MCF 10A (cell line): Measurements from ENCODE around the gene PDE1A. TPM values are rescaled to one million over a fixed set of nuclear protein-coding genes. Genes with fewer than 3 reads are reported as not detected.

Source experiments
- BruUV-seq: library from RNA; stranded (reverse); fragments of 400-500 nt; replicated peaks from 2 replicates; lab custom pipeline; 2021; lab: Mats Ljungman, UMichigan
- CTCF ChIA-PET: fragments of 300-600 bp; sonication (Branson Sonifier 250); formaldehyde crosslinking; extraction: SDS; loops from one replicate; lab custom pipeline; 2021; ENCODE audit warnings: antibody characterized with exemption, inconsistent platforms; lab: Yijun Ruan, JAX
- POLR2A ChIA-PET: fragments of 300-600, 350-650 bp; sonication (Branson Sonifier 250); formaldehyde crosslinking; extraction: SDS; loops from one replicate; lab custom pipeline; 2020; ENCODE audit warnings: antibody characterized with exemption, inconsistent platforms; lab: Yijun Ruan, JAX
- DNase-seq: peaks from one replicate; pipeline ENCODE4 v3.0.0-alpha.2; 2018; ENCODE audit not compliant: unreplicated experiment
- H3K27ac Mint-ChIP-seq: one replicate; pipeline ENCODE4 v1.8.0; 2022; ENCODE audit warnings: mild to moderate bottlenecking, low read depth, mixed read lengths; ENCODE audit not compliant: unreplicated experiment
- H3K27me3 Mint-ChIP-seq: one replicate; pipeline ENCODE4 v1.8.0; 2022; ENCODE audit warnings: mixed read lengths; ENCODE audit not compliant: insufficient read depth, unreplicated experiment
- H3K36me3 Mint-ChIP-seq: one replicate; pipeline ENCODE4 v1.8.0; 2022; ENCODE audit warnings: mild to moderate bottlenecking, moderate library complexity, mixed read lengths; ENCODE audit not compliant: insufficient read depth, unreplicated experiment
- H3K4me1 Mint-ChIP-seq: one replicate; pipeline ENCODE4 v1.8.0; 2022; ENCODE audit warnings: mixed read lengths; ENCODE audit not compliant: insufficient read depth, unreplicated experiment
- H3K4me3 Mint-ChIP-seq: one replicate; pipeline ENCODE4 v1.8.0; 2022; ENCODE audit warnings: mild to moderate bottlenecking, moderate library complexity, mixed read lengths; ENCODE audit not compliant: unreplicated experiment
- H3K9me3 Mint-ChIP-seq: one replicate; pipeline ENCODE4 v1.8.0; 2022; ENCODE audit warnings: mixed read lengths; ENCODE audit not compliant: unreplicated experiment
- intact Hi-C: fragments of 100-400 bp; cut with micrococcal nuclease; formaldehyde crosslinking; loops from 2 replicates; pipeline ENCODE4 v1.14.1; 2022
- total RNA-seq: library from RNA; stranded (reverse); gene quantifications from 2 replicates; pipeline ENCODE4 v1.2.3, GENCODE V29; 2022
- TF ChIP-seq, protein P1 (sequence below): fragments of 200-600 bp; IDR thresholded peaks from one replicate; pipeline ENCODE4 v1.8.0; 2022; ENCODE audit warnings: antibody characterized with exemption, mild to moderate bottlenecking; ENCODE audit not compliant: unreplicated experiment

The PDE1A gene
- total RNA-seq, 1 experiment from 2014 or later, result 0.30 TPM

DNA sequence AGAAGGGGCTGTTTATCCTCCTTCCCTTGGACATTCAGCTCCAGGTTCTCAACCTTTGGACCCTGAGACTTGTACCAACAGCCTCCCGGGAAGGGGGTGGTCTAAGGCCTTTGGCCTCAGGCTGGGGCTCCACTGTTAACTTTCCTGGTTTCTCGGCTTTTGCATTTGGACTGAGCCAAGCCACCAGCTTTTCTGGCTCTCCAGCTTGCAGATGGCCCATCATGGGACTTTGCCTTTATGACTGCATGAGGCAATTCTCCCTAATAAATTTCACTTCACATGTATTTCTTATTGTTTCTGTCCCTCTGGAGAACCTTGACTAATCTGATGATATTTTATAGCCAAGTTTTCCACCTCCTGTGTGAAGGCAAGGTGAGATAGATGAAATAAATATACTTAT is 260.4 kb downstream of the PDE1A start:
- no TSS peak for BruUV-seq
- TF ChIP-seq, protein P1, sequence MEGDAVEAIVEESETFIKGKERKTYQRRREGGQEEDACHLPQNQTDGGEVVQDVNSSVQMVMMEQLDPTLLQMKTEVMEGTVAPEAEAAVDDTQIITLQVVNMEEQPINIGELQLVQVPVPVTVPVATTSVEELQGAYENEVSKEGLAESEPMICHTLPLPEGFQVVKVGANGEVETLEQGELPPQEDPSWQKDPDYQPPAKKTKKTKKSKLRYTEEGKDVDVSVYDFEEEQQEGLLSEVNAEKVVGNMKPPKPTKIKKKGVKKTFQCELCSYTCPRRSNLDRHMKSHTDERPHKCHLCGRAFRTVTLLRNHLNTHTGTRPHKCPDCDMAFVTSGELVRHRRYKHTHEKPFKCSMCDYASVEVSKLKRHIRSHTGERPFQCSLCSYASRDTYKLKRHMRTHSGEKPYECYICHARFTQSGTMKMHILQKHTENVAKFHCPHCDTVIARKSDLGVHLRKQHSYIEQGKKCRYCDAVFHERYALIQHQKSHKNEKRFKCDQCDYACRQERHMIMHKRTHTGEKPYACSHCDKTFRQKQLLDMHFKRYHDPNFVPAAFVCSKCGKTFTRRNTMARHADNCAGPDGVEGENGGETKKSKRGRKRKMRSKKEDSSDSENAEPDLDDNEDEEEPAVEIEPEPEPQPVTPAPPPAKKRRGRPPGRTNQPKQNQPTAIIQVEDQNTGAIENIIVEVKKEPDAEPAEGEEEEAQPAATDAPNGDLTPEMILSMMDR, result no peak
- POLR2A ChIA-PET, result no interaction called here
- Mint-ChIP-seq H3K27me3 (no peaks in the 10 kb centered on the region), H3K4me1 (peaks cover 6% of the 10 kb centered on the region), H3K4me3 (no peak overlapping the region), H3K36me3 (no peaks in the 10 kb centered on the region), H3K27ac (no peak overlapping the region), H3K9me3 (no peaks in the 10 kb centered on the region)
- no peak for DNase-seq
- intact Hi-C loops, result no loop called here
- CTCF ChIA-PET, result interaction anchor here (0.8 to 1.1 kb wide), 3 partner anchors 19 to 485 kb away, joined by 3 read pairs; no protein-coding TSS in a partner anchor

DNA sequence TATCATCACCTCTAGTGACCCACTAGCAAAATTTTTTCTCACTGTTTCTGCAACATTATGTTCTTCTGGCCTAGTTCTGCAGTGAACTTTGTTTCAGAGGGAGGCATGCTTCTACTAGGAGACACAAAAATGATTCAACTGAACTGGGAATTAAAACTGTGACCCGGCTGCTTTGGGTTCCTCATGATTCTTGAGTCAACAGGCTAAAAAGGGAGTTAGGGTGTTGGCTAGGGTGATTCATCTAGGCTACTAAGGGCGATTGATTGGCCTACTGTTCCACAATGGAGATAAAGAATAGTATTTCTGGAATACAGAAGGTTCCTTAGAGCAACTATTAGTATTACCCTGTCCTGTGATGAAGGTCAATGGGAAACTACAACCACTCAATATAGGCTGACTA is 261.6 kb downstream of the PDE1A start:
- TF ChIP-seq, protein P1, result no peak

DNA sequence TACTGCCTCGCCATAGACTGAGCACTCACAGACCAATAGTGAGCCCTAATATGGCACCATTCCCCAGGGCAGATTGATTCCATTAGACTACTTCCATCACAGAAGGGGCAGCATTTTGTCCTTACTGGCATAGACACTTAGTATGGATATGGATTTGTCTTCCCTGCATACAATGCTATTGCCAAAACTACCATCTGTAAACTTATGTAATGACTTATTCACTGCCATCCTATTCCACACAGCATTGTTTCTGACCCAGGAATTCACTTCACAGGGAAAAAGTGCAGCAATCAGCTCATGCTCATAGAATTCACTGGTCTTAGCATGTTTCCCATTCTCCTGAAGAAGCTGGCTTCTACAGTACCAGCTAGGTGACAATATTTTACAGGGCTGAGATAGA is 262.1 kb downstream of the PDE1A start:
- no peaks in the 10 kb centered on the region for H3K36me3 Mint-ChIP-seq
- no peaks in the 10 kb centered on the region for H3K9me3 Mint-ChIP-seq

More for the DNA sequence above, 261.6 kb downstream of the PDE1A start:
- CTCF ChIA-PET, result interaction anchor here (0.6 kb wide), 1 partner anchor 200 kb away, joined by 3 read pairs; no protein-coding TSS in a partner anchor
- intact Hi-C loops, result no loop called here
- no peaks in the 10 kb centered on the region for H3K36me3 Mint-ChIP-seq
- H3K9me3 Mint-ChIP-seq, result no peaks in the 10 kb centered on the region
- H3K4me1 Mint-ChIP-seq, result peaks cover 6% of the 10 kb centered on the region
- H3K4me3 Mint-ChIP-seq, result no peak overlapping the region
- DNase-seq, result no peak
- H3K27me3 Mint-ChIP-seq, result no peaks in the 10 kb centered on the region
- no peak overlapping the region for H3K27ac Mint-ChIP-seq
- BruUV-seq, result no TSS peak
- POLR2A ChIA-PET, result no interaction called here

DNA sequence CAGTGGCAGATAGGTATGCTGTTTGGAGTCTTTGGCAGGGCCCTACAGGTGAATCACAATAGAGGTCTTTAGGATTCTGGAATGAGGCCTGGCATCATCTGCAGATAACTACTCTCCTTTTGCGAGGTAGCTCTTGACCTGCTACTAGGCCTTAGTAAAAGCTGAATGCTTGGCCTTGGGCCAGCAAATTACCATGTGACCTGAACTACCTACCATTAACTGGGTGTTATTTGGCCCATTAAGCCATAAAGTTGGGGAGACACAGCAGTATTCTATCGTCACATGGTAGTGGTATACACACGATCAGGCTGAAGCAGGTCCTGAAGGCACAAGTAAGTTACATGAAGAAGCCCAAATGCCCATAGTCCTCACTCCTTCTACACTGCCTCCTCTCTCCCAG is 263.0 kb downstream of the PDE1A start:
- POLR2A ChIA-PET, result no interaction called here
- CTCF ChIA-PET, result interaction anchor here (0.8 to 0.9 kb wide), 2 partner anchors 485 to 501 kb away, joined by 3 to 6 read pairs; no protein-coding TSS in a partner anchor
- no TSS peak for BruUV-seq
- Mint-ChIP-seq H3K4me3 (no peak overlapping the region), H3K27ac (no peak overlapping the region), H3K27me3 (no peaks in the 10 kb centered on the region), H3K9me3 (no peaks in the 10 kb centered on the region), H3K4me1 (peaks cover 6% of the 10 kb centered on the region), H3K36me3 (no peaks in the 10 kb centered on the region)
- no peak for DNase-seq
- intact Hi-C loops, result no loop called here
- TF ChIP-seq, protein P1, result no peak

More for the DNA sequence above, 262.1 kb downstream of the PDE1A start:
- no peak for DNase-seq
- ChIA-PET CTCF (interaction anchor here (0.6 kb wide), 1 partner anchor 200 kb away, joined by 3 read pairs; no protein-coding TSS in a partner anchor), POLR2A (no interaction called here)
- H3K27me3 Mint-ChIP-seq, result no peaks in the 10 kb centered on the region
- H3K27ac Mint-ChIP-seq, result no peak overlapping the region
- intact Hi-C loops, result no loop called here
- peaks cover 6% of the 10 kb centered on the region for H3K4me1 Mint-ChIP-seq
- BruUV-seq, result no TSS peak
- H3K4me3 Mint-ChIP-seq, result no peak overlapping the region
- TF ChIP-seq, protein P1, result no peak
